SK-N-MC (cell line): Measurements from ENCODE around the gene PCBP1.

ENCODE experiments used
- EZH2 ChIP-seq: fragments of 200-600 bp; sonication (generic); IDR thresholded peaks from one replicate; pipeline ENCODE4 v1.6.1; 2017; ENCODE audit warnings: antibody characterized with exemption
- FOXP2 ChIP-seq: optimal IDR thresholded peaks from 2 replicates; pipeline ENCODE3; 2011; ENCODE audit warnings: mild to moderate bottlenecking, moderate library complexity; ENCODE audit not compliant: insufficient read depth; ENCODE audit errors: extremely low read length, control extremely low read depth
- POLR2AphosphoS5 ChIP-seq: IDR thresholded peaks from 2 replicates; pipeline ENCODE4 v1.6.1; 2012; ENCODE audit warnings: mild to moderate bottlenecking, low read depth, low read length, borderline replicate concordance

DNA sequence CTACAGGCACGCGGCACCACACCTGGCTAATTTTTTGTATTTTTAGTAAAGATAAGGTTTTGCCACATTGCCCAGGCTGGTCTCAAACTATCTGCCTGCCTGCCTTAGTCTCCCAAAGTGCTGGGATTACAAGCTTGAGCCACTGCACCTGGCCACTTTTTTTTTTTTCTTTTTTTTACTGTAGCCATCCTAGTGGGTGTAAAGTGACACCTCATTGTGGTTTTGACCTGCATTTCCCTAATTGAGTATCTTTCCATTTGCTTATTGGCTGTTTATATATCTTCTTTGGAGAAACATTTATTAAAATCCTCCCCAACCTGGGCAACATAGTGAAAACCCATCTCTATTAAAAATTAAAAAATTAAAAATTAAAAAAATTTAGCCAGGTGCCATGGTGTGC lies 12.0 kb downstream of the PCBP1 start:
- TF ChIP-seq POLR2AphosphoS5 (no peak), EZH2 (no peak), FOXP2 (no peak)
